ENCODE results near the gene AFAP1L2. TPM values are rescaled to one million over a fixed set of nuclear protein-coding genes. Genes with fewer than 3 reads are reported as not detected.

AFAP1L2 gene
- total and polyA plus RNA-seq, 9 of the 15 experiments (the other 6 are each of a cell fraction or from before 2014, with no cell fraction given) = 0.07 TPM; not detected in 8

GRCh38 chr10:114261076-114261475 lies 143.2 kb downstream of the AFAP1L2 start:
- Histone ChIP-seq H3K4me1 (replicated peaks in 1 of 2; ENCODE audit: control insufficient read depth in 2 of 2, insufficient read depth in 2 of 2, low read length in 2 of 2) (no peaks in the 10 kb centered on the region), H3K79me2 (ENCODE audit: control insufficient read depth, insufficient read depth, low read length) (no peaks in the 10 kb centered on the region), H3K27ac (ENCODE audit: extremely low read depth, low read depth, low read length) (no peak overlapping the region), H3K27me3 (ENCODE audit: control insufficient read depth in 2 of 2, insufficient read depth in 2 of 2, low read length in 2 of 2) (no peaks in the 10 kb centered on the region), H3K36me3 (ENCODE audit: control insufficient read depth, insufficient read depth, low read length) (no peaks in the 10 kb centered on the region), H3K9me3 (replicated peaks; ENCODE audit: control insufficient read depth, insufficient read depth, low read depth, low read length) (no peaks in the 10 kb centered on the region), H3K4me2 (ENCODE audit: insufficient read depth, low read length) (no peak overlapping the region), H3K9ac (ENCODE audit: insufficient read depth in 1 of 2, low read depth in 2 of 2, low read length in 2 of 2) (no peak overlapping the region), H4K20me1 (replicated peaks; ENCODE audit: control insufficient read depth, insufficient read depth, low read length) (no peaks in the 10 kb centered on the region), H3K9me1 (ENCODE audit: control insufficient read depth, insufficient read depth, low read length) (no peaks in the 10 kb centered on the region), H2AFZ (ENCODE audit: low read depth, low read length) (no peak overlapping the region), H3K4me3 (no peak overlapping the region)
- ChIA-PET CTCF (ENCODE audit: low intra/inter-chr PET ratio) (no interaction called here), POLR2A (no interaction called here)
- intact Hi-C loops (cut with micrococcal nuclease) (no loop called here), in situ Hi-C loops (cut with MboI) (no loop called here)
- no peak for ATAC-seq
- no peak for FAIRE-seq
- BruUV-seq (replicated peaks) = no TSS peak
- 0% methylated on average over 1 of the region's 2 CpGs for WGBS (ENCODE audit: insufficient coverage, low coverage, missing lambda C conversion rate)
- no peak for DNase-seq (ENCODE audit: extremely low read depth in 1 of 4, low spot score in 3 of 4)
- TF ChIP-seq NFIX (CRISPR knock-in tag; IDR thresholded peaks at IDR 0.05; ENCODE audit: low read depth) (no peak), RBBP5 (IDR thresholded peaks at IDR 0.05; ENCODE audit: borderline replicate concordance, insufficient read depth, low read length, poor library complexity, severe bottlenecking) (no peak)

GRCh38 chr10:114260366-114260765 lies 143.9 kb downstream of the AFAP1L2 start:
- no peak overlapping the region for H3K9ac ChIP-seq (ENCODE audit: insufficient read depth in 1 of 2, low read depth in 2 of 2, low read length in 2 of 2)
- ChIA-PET POLR2A (no interaction called here), CTCF (ENCODE audit: low intra/inter-chr PET ratio) (no interaction called here)
- no peak for DNase-seq (ENCODE audit: extremely low read depth in 1 of 4, low spot score in 3 of 4)
- H3K27me3 ChIP-seq (ENCODE audit: control insufficient read depth in 2 of 2, insufficient read depth in 2 of 2, low read length in 2 of 2) = no peaks in the 10 kb centered on the region
- no peaks in the 10 kb centered on the region for H3K4me1 ChIP-seq (replicated peaks in 1 of 2; ENCODE audit: control insufficient read depth in 2 of 2, insufficient read depth in 2 of 2, low read length in 2 of 2)
- H3K4me3 ChIP-seq = no peak overlapping the region
- no peaks in the 10 kb centered on the region for H3K9me3 ChIP-seq (replicated peaks; ENCODE audit: control insufficient read depth, insufficient read depth, low read depth, low read length)
- no peaks in the 10 kb centered on the region for H4K20me1 ChIP-seq (replicated peaks; ENCODE audit: control insufficient read depth, insufficient read depth, low read length)
- 7% methylated on average over 5 of the region's 5 CpGs for WGBS (ENCODE audit: insufficient coverage, low coverage, missing lambda C conversion rate)
- in situ Hi-C loops (cut with MboI) = no loop called here
- FAIRE-seq = no peak
- H2AFZ ChIP-seq (ENCODE audit: low read depth, low read length) = no peak overlapping the region
- ATAC-seq = no peak
- TF ChIP-seq ARID3B (CRISPR knock-in tag; IDR thresholded peaks at IDR 0.05; ENCODE audit: borderline replicate concordance) = no peak
- TF ChIP-seq ATF1 (CRISPR knock-in tag; IDR thresholded peaks at IDR 0.05) = no peak
- TF ChIP-seq ATF1 (tag; IDR thresholded peaks at IDR 0.05) = no peak
- no peak for TF ChIP-seq RFX5 (IDR thresholded peaks at IDR 0.05; ENCODE audit: low read depth, low read length)
- TF ChIP-seq ZBTB12 (CRISPR knock-in tag; IDR thresholded peaks at IDR 0.05) = no peak
- no peak for TF ChIP-seq FUS (optimal IDR thresholded peaks at IDR 0.05; ENCODE audit: low read depth, low read length)
- no peak for TF ChIP-seq BMI1 (IDR thresholded peaks at IDR 0.05; ENCODE audit: low read length)
- no peak for TF ChIP-seq ZNF57 (CRISPR knock-in tag; IDR thresholded peaks at IDR 0.05)
- no peaks in the 10 kb centered on the region for H3K9me1 ChIP-seq (ENCODE audit: control insufficient read depth, insufficient read depth, low read length)
- no peak overlapping the region for H3K27ac ChIP-seq (ENCODE audit: extremely low read depth, low read depth, low read length)
- BruUV-seq (replicated peaks) = no TSS peak
- H3K4me2 ChIP-seq (ENCODE audit: insufficient read depth, low read length) = no peak overlapping the region
- H3K79me2 ChIP-seq (ENCODE audit: control insufficient read depth, insufficient read depth, low read length) = no peaks in the 10 kb centered on the region
- intact Hi-C loops (cut with micrococcal nuclease) = no loop called here
- no peaks in the 10 kb centered on the region for H3K36me3 ChIP-seq (ENCODE audit: control insufficient read depth, insufficient read depth, low read length)

Data from K562 (cell line).